Measurements from ENCODE around the gene PTPRM.

PTPRM gene

GRCh38 chr18:7626175-7626921 lies 59.2 kb downstream of the PTPRM start:
- in situ Hi-C loops (cut with HindIII; ENCODE audit: low sequenced_read_pairs) = no loop called here
- DNase-seq (ENCODE audit: low read depth, low spot score) = no peak
- no peak overlapping the region for H3K4me3 ChIP-seq (ENCODE audit: low read depth, low read length)
- no peak for TF ChIP-seq CTCF (IDR thresholded peaks at IDR 0.05; ENCODE audit: low read depth, low read length)

GRCh38 chr18:7626922-7627440 lies 59.9 kb downstream of the PTPRM start:
- DNase-seq (ENCODE audit: low read depth, low spot score) = peak; percentile 62
- TF ChIP-seq CTCF (IDR thresholded peaks at IDR 0.05; ENCODE audit: low read depth, low read length) = peak; percentile 37
- in situ Hi-C loops (cut with HindIII; ENCODE audit: low sequenced_read_pairs) = no loop called here

GRCh38 chr18:7629416-7629815 lies 62.3 kb downstream of the PTPRM start:
- no peak for DNase-seq (ENCODE audit: low read depth, low spot score)
- in situ Hi-C loops (cut with HindIII; ENCODE audit: low sequenced_read_pairs) = no loop called here
- no peak for TF ChIP-seq CTCF (IDR thresholded peaks at IDR 0.05; ENCODE audit: low read depth, low read length)
- no peak overlapping the region for H3K4me3 ChIP-seq (ENCODE audit: low read depth, low read length)

More at GRCh38 chr18:7626922-7627440, 59.9 kb downstream of the PTPRM start:
- no peak overlapping the region for H3K4me3 ChIP-seq (ENCODE audit: low read depth, low read length)

GRCh38 chr18:7630731-7631442 lies 63.8 kb downstream of the PTPRM start:
- no peak for TF ChIP-seq CTCF (IDR thresholded peaks at IDR 0.05; ENCODE audit: low read depth, low read length)
- in situ Hi-C loops (cut with HindIII; ENCODE audit: low sequenced_read_pairs) = no loop called here
- DNase-seq (ENCODE audit: low read depth, low spot score) = no peak
- no peak overlapping the region for H3K4me3 ChIP-seq (ENCODE audit: low read depth, low read length)

GRCh38 chr18:7632152-7633098 lies 65.3 kb downstream of the PTPRM start:
- no peak for TF ChIP-seq CTCF (IDR thresholded peaks at IDR 0.05; ENCODE audit: low read depth, low read length)
- in situ Hi-C loops (cut with HindIII; ENCODE audit: low sequenced_read_pairs) = no loop called here
- H3K4me3 ChIP-seq (ENCODE audit: low read depth, low read length) = no peak overlapping the region
- DNase-seq (ENCODE audit: low read depth, low spot score) = no peak

DNA sequence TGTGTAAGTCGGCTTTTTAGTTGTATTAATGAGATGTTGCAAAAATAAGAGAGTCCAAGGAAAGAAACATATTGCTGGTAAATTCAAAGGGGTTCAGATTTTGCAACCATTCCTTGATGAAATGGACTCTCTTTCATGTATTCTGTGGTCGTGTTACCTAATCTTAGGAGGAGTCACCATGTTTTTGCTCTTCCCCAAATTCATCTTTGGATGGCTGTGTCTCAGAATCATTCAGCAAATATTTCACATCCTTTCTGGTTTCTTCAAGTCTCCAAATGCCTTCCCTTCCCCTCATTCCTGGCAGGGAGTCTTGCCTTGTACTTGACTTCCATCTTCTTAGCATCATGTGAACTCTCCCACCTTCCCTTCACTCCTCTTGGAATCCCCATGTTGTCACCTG lies 66.1 kb downstream of the PTPRM start:
- no peak overlapping the region for H3K4me3 ChIP-seq (ENCODE audit: low read depth, low read length)
- no peak for TF ChIP-seq CTCF (IDR thresholded peaks at IDR 0.05; ENCODE audit: low read depth, low read length)
- in situ Hi-C loops (cut with HindIII; ENCODE audit: low sequenced_read_pairs) = no loop called here
- DNase-seq (ENCODE audit: low read depth, low spot score) = no peak
